T1000 (cell line): Measurements from ENCODE around the gene DIDO1.

ENCODE experiments used
- DNase-seq: peaks from one replicate; lab custom pipeline; 2025; ENCODE audit warnings: mixed read lengths; lab: John Stamatoyannopoulos, UW

DIDO1 gene

GRCh38 chr20:62951143-62951895 lies 25.0 kb upstream of the DIDO1 start:
- no peak for DNase-seq

- no peak for DNase-seq
Observed at GRCh38 chr20:62950741-62951140, 24.4 kb upstream of the DIDO1 start.

- DNase-seq = no peak
Observed at GRCh38 chr20:62949962-62950361, 23.7 kb upstream of the DIDO1 start.

- no peak for DNase-seq
Observed at GRCh38 chr20:62949153-62949821, 23.0 kb upstream of the DIDO1 start.

GRCh38 chr20:62947532-62948300 lies 21.4 kb upstream of the DIDO1 start:
- no peak for DNase-seq

- no peak for DNase-seq
Observed at GRCh38 chr20:62946918-62947317, 20.6 kb upstream of the DIDO1 start.

GRCh38 chr20:62945771-62946339 lies 19.6 kb upstream of the DIDO1 start:
- no peak for DNase-seq

- no peak for DNase-seq
Observed at GRCh38 chr20:62944746-62945145, 18.4 kb upstream of the DIDO1 start.

- no peak for DNase-seq
Observed at GRCh38 chr20:62944184-62944583, 17.9 kb upstream of the DIDO1 start.

GRCh38 chr20:62943396-62943795 lies 17.1 kb upstream of the DIDO1 start:
- DNase-seq = no peak

- DNase-seq = no peak
Observed at GRCh38 chr20:62942456-62942855, 16.2 kb upstream of the DIDO1 start.

- no peak for DNase-seq
Observed at GRCh38 chr20:62941792-62942191, 15.5 kb upstream of the DIDO1 start.

- no peak for DNase-seq
Observed at GRCh38 chr20:62940875-62941274, 14.6 kb upstream of the DIDO1 start.

- DNase-seq = peak; percentile 46
Observed at GRCh38 chr20:62938105-62938888, 12.0 kb upstream of the DIDO1 start, which contains the start of gene GID8. TSS of gene GID8 (plus strand) at chr20:62938147. CDS start at chr20:62941503, 3,356 bp downstream.

GRCh38 chr20:62937268-62938104 lies 11.2 kb upstream of the DIDO1 start:
- peak; percentile 87 for DNase-seq

GRCh38 chr20:62935968-62936585 lies 9.8 kb upstream of the DIDO1 start:
- no peak for DNase-seq

GRCh38 chr20:62935204-62935967 lies 9.1 kb upstream of the DIDO1 start:
- DNase-seq = no peak

GRCh38 chr20:62933966-62934365 lies 7.7 kb upstream of the DIDO1 start:
- no peak for DNase-seq

GRCh38 chr20:62931464-62931863 lies 5.2 kb upstream of the DIDO1 start:
- DNase-seq = no peak
